Activated CD8-positive, alpha-beta memory T cell treated with anti-CD3 and anti-CD28 coated beads, Interleukin-2, amount 10 ng/mL, durations not matched to agents 7 days and 5 days (primary cell): ENCODE results near the gene TTLL3. TPM values are rescaled to one million over a fixed set of nuclear protein-coding genes. Genes with fewer than 3 reads are reported as not detected.
A peak's percentile ranks its signal among the peaks of the same experiment; 100 is the strongest.

ENCODE experiments used
- ATAC-seq: fragments of 150-1000 bp; cut with Tn5 transposase; one replicate; pipeline ENCODE4 v1.10.0; 2021; ENCODE audit warnings: moderate library complexity
- CTCF ChIA-PET: fragments of 350-600 bp; sonication (Branson Sonifier 250); formaldehyde crosslinking; loops from one replicate; lab custom pipeline; 2021; ENCODE audit warnings: antibody characterized with exemption; lab: Charles Lee
- DNase-seq: peaks from one replicate; pipeline ENCODE4 v3.0.0-alpha.2; 2020
- H3K27ac Mint-ChIP-seq: one replicate; pipeline ENCODE4 v1.8.0; 2021; ENCODE audit warnings: mild to moderate bottlenecking, mixed read lengths
- H3K27me3 Mint-ChIP-seq: one replicate; pipeline ENCODE4 v1.8.0; 2021; ENCODE audit warnings: mixed read lengths
- H3K36me3 Mint-ChIP-seq: one replicate; pipeline ENCODE4 v1.8.0; 2021; ENCODE audit warnings: mild to moderate bottlenecking, mixed read lengths
- H3K4me1 Mint-ChIP-seq: one replicate; pipeline ENCODE4 v1.8.0; 2021; ENCODE audit warnings: mixed read lengths
- H3K4me3 Mint-ChIP-seq: one replicate; pipeline ENCODE4 v1.8.0; 2021; ENCODE audit warnings: mild to moderate bottlenecking, moderate library complexity, mixed read lengths
- H3K9me3 Mint-ChIP-seq: one replicate; pipeline ENCODE4 v1.8.0; 2022; ENCODE audit warnings: low read depth, mixed read lengths
- total RNA-seq, 2 experiments: library from RNA; stranded (reverse); gene quantifications; one replicate each; pipeline ENCODE4 v1.2.3, GENCODE V29; 2021

The TTLL3 gene
- total RNA-seq, 2 experiments from 2014 or later: 40.4 to 77.5 TPM

DNA sequence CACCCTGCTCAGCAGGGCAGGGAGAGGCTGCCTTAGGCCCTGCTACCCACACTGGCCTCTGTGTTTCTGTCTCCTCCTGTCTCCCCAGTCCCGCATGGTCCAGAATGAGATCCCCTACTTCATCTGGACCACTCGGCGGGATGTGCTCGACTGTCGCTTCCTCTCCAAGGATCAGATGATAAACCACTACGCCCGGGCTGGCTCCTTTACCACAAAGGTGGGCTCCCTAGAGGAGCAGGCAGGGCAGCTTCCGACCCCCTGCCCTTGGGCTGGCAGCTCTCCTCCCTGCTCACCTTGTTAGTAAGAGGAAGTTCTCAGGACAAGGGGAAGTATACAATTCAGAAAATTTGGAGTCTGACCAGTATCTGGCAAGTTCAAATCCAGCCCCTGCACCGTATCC is 5.9 kb downstream of the TTLL3 start:
- CTCF ChIA-PET: no interaction called here
- no peak overlapping the region for H3K27ac Mint-ChIP-seq
- peaks cover 15% of the 10 kb centered on the region for H3K36me3 Mint-ChIP-seq
- H3K4me1 Mint-ChIP-seq: peaks cover 3% of the 10 kb centered on the region
- ATAC-seq: no peak
- DNase-seq: no peak
- no peaks in the 10 kb centered on the region for H3K27me3 Mint-ChIP-seq
- no peak overlapping the region for H3K4me3 Mint-ChIP-seq
- H3K9me3 Mint-ChIP-seq: no peaks in the 10 kb centered on the region

- Mint-ChIP-seq H3K27me3 (no peaks in the 10 kb centered on the region), H3K4me3 (no peak overlapping the region), H3K27ac (no peak overlapping the region), H3K36me3 (peaks cover 8% of the 10 kb centered on the region), H3K4me1 (no peaks in the 10 kb centered on the region), H3K9me3 (no peaks in the 10 kb centered on the region)
- DNase-seq (no peak), ATAC-seq (no peak)
- CTCF ChIA-PET: no interaction called here
These were observed 7.4 kb downstream of the TTLL3 start for GRCh38 chr3:9817436-9817835.

DNA sequence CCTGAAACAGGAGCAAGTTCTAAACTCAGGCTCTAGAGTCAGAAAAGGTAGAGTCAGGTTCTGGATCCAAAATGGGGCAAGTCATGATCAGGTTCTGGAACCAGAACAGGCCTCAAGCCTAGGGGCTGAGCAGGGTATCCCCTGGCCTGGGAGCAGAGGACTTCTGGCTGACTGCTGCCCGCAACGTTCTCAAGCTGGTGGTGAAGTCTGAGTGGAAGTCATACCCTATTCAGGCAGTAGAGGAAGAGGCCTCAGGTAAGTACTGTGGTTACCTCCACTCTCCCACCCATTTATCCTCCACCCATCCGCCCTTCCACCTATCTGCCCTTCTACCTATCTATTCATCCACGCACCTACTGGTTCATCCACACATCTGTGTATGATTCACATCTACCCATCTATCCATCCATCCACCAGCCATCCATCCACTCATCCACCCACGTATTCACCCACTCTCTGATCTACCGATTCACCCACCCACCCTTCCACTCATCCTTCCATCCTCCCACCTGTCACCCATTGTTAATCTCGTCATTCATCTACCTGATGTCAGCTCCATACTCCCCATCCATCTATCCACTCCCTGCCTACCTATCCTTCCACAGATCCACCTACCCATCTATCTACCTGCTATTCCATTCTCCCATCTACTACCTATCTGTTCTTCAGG is 8.7 kb downstream of the TTLL3 start:
- H3K36me3 Mint-ChIP-seq: peaks cover 3% of the 10 kb centered on the region

GRCh38 chr3:9820543-9820942 is 10.5 kb downstream of the TTLL3 start:
- DNase-seq (no peak), ATAC-seq (no peak)
- Mint-ChIP-seq H3K4me3 (no peak overlapping the region), H3K27me3 (no peaks in the 10 kb centered on the region), H3K36me3 (peaks cover 2% of the 10 kb centered on the region), H3K9me3 (no peaks in the 10 kb centered on the region), H3K27ac (no peak overlapping the region), H3K4me1 (no peaks in the 10 kb centered on the region)
- CTCF ChIA-PET: no interaction called here

More for the DNA sequence above, 8.7 kb downstream of the TTLL3 start:
- H3K27ac Mint-ChIP-seq: no peak overlapping the region
- H3K9me3 Mint-ChIP-seq: no peaks in the 10 kb centered on the region
- CTCF ChIA-PET: no interaction called here
- no peak for ATAC-seq
- no peak for DNase-seq
- no peak overlapping the region for H3K4me3 Mint-ChIP-seq
- no peaks in the 10 kb centered on the region for H3K27me3 Mint-ChIP-seq
- no peaks in the 10 kb centered on the region for H3K4me1 Mint-ChIP-seq

DNA sequence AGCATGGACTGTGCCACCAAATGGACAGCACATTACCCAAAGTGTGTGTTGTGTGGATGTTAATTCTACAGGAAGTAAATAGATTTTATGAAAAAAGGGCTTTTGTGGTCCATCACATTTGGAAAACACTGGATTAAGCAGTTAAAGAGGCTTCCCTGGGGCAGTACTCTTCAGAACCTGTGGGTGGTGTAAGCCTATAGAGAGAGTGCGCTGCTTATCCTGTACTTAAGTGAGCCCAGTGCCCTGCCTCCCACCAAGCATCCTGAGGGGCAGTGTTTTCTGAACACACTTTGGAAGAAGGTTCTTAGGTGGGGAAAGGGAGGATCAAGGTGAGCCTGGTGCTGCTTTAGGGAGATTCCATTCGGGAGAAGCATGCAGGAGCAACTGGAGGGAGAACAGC is 10.9 kb downstream of the TTLL3 start:
- Mint-ChIP-seq H3K36me3 (peaks cover 2% of the 10 kb centered on the region), H3K27ac (no peak overlapping the region), H3K9me3 (no peaks in the 10 kb centered on the region), H3K27me3 (no peaks in the 10 kb centered on the region), H3K4me1 (no peaks in the 10 kb centered on the region), H3K4me3 (no peak overlapping the region)
- CTCF ChIA-PET: interaction anchor here (0.8 kb wide), 1 partner anchor 15 kb away, joined by 3 read pairs; no protein-coding TSS in a partner anchor
- peak; percentile 39 for ATAC-seq
- DNase-seq: no peak

- CTCF ChIA-PET: interaction anchor here (2.8 kb wide), 1 partner anchor 106 kb away, joined by 16 read pairs; no protein-coding TSS in a partner anchor
- ATAC-seq (no peak), DNase-seq (no peak)
- Mint-ChIP-seq H3K4me1 (peaks cover 3% of the 10 kb centered on the region), H3K9me3 (no peaks in the 10 kb centered on the region), H3K36me3 (peaks cover 3% of the 10 kb centered on the region), H3K4me3 (no peak overlapping the region), H3K27ac (no peak overlapping the region), H3K27me3 (no peaks in the 10 kb centered on the region)
These were observed 15.5 kb downstream of the TTLL3 start for GRCh38 chr3:9825451-9826040.

DNA sequence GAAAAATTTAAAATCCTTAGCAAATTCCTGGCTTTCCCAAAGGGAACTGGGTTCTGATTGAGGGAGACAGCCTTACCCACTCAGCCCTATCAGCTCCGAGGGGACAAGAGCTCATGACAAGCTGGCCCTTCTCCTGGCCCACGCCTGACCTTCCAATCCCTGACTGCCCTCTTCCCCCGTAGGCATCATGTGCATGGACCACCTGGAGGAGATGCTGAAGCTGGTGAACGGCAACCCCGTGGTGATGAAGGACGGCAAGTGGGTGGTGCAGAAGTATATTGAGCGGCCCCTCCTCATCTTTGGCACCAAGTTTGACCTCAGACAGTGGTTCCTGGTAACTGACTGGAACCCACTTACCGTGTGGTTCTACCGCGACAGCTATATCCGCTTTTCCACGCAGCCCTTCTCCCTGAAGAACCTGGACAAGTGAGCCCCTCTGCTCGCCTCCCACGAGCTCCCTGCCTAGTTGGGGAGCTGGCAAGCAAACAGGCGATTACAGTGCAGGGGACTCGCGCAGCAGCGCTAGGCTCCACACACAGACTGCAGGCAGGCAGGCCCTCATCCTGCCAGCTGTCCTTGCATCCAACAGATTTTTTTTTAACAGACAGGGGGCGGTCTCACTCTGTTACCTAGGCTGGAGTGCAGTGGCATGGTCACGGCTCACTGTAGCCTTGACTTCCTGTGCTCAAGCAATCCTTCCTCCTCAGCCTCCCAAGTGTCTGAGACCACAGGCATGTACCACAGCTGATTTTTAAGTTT is 16.9 kb downstream of the TTLL3 start:
- Mint-ChIP-seq H3K9me3 (no peaks in the 10 kb centered on the region), H3K4me1 (peaks cover 5% of the 10 kb centered on the region), H3K4me3 (no peak overlapping the region), H3K36me3 (peaks cover 8% of the 10 kb centered on the region), H3K27me3 (no peaks in the 10 kb centered on the region), H3K27ac (peak overlapping the region; percentile 43)
- CTCF ChIA-PET: interaction anchor here (0.7 to 2.8 kb wide), 7 partner anchors 13 to 402 kb away, joined by 4 to 16 read pairs (median 7); partner anchors contain the start of gene RPUSD3
- DNase-seq (peak; percentile 51), ATAC-seq (peak; percentile 84)

- H3K4me1 Mint-ChIP-seq: peaks cover 5% of the 10 kb centered on the region
- H3K36me3 Mint-ChIP-seq: peaks cover 14% of the 10 kb centered on the region
- CTCF ChIA-PET: interaction anchor here (0.6 to 1.6 kb wide), 4 partner anchors 21 to 435 kb away, joined by 3 to 5 read pairs (median 4); no protein-coding TSS in a partner anchor
- DNase-seq: no peak
- no peak for ATAC-seq
- H3K27ac Mint-ChIP-seq: no peak overlapping the region
- H3K4me3 Mint-ChIP-seq: no peak overlapping the region
- H3K9me3 Mint-ChIP-seq: no peaks in the 10 kb centered on the region
- H3K27me3 Mint-ChIP-seq: no peaks in the 10 kb centered on the region
These were observed 19.0 kb downstream of the TTLL3 start for GRCh38 chr3:9828801-9829755.

DNA sequence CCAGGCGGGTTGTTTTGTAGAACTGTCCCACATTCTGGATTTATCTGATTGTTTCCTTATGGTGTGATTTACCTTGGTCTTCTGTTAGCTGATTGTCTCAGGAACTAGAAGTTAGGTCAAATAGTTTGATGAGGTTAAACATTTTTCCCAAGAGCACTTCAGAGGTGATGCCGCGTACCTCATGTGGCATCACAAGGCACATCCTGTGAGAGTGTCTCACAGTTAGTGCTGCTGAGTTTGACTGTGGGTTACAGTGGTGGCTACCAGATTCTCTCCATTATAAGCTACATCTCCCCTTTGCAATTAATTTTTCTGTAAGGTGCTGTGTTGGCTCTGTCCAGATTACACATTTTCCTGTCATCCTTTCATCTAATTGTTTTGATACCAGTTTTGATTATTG is 21.2 kb downstream of the TTLL3 start:
- peaks cover 23% of the 10 kb centered on the region for H3K36me3 Mint-ChIP-seq
- H3K27me3 Mint-ChIP-seq: no peaks in the 10 kb centered on the region
- H3K4me1 Mint-ChIP-seq: peaks cover 5% of the 10 kb centered on the region
- no peak for DNase-seq
- CTCF ChIA-PET: interaction anchor here (0.8 to 1.3 kb wide), 3 partner anchors 13 to 60 kb away, joined by 3 read pairs; no protein-coding TSS in a partner anchor
- no peak overlapping the region for H3K4me3 Mint-ChIP-seq
- no peak for ATAC-seq
- no peaks in the 10 kb centered on the region for H3K9me3 Mint-ChIP-seq
- H3K27ac Mint-ChIP-seq: no peak overlapping the region

GRCh38 chr3:9833078-9833477 is 23.0 kb downstream of the TTLL3 start:
- Mint-ChIP-seq H3K9me3 (no peaks in the 10 kb centered on the region), H3K4me1 (peaks cover 2% of the 10 kb centered on the region), H3K27ac (no peak overlapping the region), H3K36me3 (peaks cover 23% of the 10 kb centered on the region), H3K4me3 (no peak overlapping the region), H3K27me3 (no peaks in the 10 kb centered on the region)
- ATAC-seq (no peak), DNase-seq (no peak)
- CTCF ChIA-PET: no interaction called here

DNA sequence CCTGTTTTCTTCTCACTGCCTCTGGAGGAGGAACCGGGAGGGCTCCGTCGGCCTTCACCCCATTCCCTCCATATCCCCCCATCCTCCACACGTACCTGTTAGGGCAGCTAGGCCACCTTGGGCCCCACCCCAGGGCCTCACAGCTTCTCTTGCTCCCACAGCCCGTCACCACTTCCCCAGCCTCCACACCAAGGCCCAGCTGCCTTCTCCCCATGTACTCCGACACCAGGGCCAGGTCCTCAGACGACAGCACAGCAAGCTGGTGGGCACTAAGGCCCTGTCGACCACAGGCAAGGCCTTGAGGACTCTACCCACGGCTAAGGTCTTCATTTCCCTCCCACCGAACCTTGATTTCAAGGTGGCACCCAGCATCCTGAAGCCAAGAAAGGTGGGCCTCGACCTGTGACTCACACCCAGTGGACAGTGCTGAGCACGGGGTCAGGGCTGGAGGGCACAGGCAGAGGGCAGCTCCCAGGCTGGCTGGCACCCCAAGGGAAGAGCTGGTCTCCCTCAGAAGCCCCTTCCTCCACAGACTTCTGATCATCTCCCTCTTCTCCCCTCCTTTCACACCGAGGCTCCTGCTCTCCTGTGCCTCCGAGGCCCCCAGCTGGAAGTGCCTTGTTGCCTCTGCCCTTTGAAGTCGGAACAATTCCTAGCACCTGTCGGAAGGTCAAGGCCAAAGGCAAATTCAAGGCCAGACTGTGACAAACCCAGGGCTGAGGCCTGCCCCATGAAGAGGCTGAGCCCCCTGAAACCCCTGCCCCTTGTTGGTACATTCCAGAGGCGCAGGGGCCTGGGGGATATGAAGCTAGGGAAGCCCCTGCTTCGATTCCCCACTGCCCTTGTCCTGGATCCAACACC is 24.7 kb downstream of the TTLL3 start:
- no peaks in the 10 kb centered on the region for H3K9me3 Mint-ChIP-seq
- H3K27me3 Mint-ChIP-seq: no peaks in the 10 kb centered on the region
- H3K27ac Mint-ChIP-seq: no peak overlapping the region
- H3K4me3 Mint-ChIP-seq: no peak overlapping the region
- CTCF ChIA-PET: interaction anchor here (1.2 kb wide), 1 partner anchor 9 kb away, joined by 4 read pairs; the partner anchor contains the start of gene RPUSD3
- H3K4me1 Mint-ChIP-seq: peaks cover 2% of the 10 kb centered on the region
- no peak for ATAC-seq
- peaks cover 23% of the 10 kb centered on the region for H3K36me3 Mint-ChIP-seq
- no peak for DNase-seq
